ENCODE measurements around the gene NCAM1.

DNA sequence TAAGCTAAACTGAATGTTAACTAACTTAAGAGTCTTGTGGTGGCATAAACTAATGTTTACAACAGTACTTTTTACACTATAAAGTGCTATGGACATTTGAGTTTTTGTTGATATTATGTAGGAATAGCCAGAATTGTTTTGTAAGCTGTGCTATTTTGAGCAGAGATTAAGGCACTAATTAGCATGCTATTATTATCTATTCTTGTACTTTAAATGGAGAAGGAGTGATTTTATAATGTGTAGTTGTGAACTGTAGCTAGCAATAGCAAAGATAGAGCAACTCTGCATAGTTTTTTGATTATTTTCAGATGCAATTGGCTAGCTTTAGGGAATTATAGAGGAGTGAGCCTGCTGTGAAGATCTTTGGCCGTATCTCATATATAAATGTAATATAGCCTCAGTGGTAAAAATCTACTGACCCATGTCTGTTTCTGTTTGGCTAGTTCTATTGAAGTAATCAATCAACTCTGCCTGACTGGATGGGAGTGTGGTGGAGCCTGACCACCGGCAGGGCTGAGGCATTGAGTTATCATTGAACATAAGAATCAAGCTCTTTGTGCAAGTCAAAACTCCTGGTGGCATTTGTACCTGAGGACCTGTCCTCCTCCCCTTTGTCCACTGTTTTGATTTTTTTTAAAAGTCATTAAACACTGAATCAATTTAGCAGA lies 34.3 kb downstream of the NCAM1 start:
- TF ChIP-seq, protein P1, sequence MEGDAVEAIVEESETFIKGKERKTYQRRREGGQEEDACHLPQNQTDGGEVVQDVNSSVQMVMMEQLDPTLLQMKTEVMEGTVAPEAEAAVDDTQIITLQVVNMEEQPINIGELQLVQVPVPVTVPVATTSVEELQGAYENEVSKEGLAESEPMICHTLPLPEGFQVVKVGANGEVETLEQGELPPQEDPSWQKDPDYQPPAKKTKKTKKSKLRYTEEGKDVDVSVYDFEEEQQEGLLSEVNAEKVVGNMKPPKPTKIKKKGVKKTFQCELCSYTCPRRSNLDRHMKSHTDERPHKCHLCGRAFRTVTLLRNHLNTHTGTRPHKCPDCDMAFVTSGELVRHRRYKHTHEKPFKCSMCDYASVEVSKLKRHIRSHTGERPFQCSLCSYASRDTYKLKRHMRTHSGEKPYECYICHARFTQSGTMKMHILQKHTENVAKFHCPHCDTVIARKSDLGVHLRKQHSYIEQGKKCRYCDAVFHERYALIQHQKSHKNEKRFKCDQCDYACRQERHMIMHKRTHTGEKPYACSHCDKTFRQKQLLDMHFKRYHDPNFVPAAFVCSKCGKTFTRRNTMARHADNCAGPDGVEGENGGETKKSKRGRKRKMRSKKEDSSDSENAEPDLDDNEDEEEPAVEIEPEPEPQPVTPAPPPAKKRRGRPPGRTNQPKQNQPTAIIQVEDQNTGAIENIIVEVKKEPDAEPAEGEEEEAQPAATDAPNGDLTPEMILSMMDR (IDR thresholded peaks at IDR 0.05): no peak
- TF ChIP-seq POLR2A (IDR thresholded peaks at IDR 0.05): no peak

Measured in thyroid gland (tissue), 4 donors.